Activated CD8-positive, alpha-beta memory T cell treated with anti-CD3 and anti-CD28 coated beads, Interleukin-2, amount 50 U/mL, for 4 hours (primary cell): ENCODE data around the gene CCNB2.
"Not testable (repeated sequence)": the region's sequence is repeated elsewhere in the genome, so short reads cannot be mapped to it uniquely, and the experiment has no call there.

Source experiments
- DNase-seq: peaks from one replicate; pipeline ENCODE4 v3.0.0-alpha.2; 2020

CCNB2 gene

GRCh38 chr15:59137566-59137965, 32.6 kb downstream of the CCNB2 start:
- no peak for DNase-seq

DNA sequence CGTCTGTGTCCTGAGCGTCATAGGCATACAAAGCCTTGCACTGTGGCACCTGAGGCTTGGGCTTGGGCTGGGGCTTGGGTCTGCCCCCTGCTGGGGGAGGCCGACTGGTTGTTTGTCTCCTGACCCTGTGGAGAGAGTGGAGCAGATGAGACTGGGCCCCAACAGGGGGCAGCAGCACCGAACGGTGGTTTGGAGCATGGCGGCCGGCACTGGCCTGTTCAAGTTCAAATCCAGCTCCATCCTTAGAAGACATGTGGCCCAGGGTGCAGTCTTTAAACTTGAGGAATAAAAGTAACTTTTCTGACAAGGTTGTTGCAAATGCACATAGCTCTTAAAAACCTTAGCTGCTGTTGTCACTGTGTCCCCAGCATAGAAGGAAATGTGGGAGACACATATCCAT, 33.3 kb downstream of the CCNB2 start:
- DNase-seq, result peak; percentile 51

- DNase-seq, result no peak
Observed at GRCh38 chr15:59140422-59141226, 35.7 kb downstream of the CCNB2 start.

DNA sequence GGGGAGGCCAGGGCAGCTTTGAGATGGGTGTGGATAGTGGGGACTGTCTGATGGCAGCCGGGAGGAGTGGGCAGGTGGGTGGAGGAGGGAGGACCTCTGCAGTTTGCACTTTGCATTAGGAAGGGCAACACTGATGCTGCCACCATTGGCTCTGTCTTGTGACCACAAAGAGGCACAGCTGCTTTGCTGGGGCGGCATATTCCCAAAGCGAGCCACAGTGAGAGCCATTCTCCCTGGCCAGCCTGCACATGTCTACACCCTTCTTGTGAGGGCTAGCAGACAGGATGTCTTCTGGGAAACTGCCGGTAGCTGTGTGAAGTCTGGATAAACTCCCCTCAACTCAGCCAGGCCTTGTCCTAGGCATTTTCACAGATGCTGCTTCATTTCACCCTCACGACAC, 38.3 kb downstream of the CCNB2 start:
- no peak for DNase-seq

DNA sequence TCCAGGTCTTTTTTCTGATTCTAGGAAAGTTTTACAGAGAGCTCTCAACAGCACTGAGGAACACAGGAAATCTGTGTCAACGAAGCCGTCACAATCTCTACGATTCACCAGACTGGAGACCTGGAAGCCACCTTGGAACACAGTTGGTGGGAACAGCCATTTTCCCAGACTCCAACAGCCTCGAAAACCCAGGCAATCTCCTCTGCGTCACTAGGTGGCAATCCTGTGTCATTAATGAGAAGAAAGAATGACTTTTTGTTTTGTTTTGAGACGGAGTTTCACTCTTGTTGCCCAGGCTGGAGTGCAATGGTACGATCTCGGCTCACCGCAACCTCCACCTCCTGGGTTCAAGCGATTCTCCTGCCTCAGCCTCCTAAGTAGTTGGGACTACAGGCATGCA, 39.6 kb downstream of the CCNB2 start:
- not testable (repeated sequence) for DNase-seq

- DNase-seq, result no peak
Observed at GRCh38 chr15:59147666-59148065, 42.7 kb downstream of the CCNB2 start.

GRCh38 chr15:59148153-59148833, 43.3 kb downstream of the CCNB2 start:
- DNase-seq, result no peak

- no peak for DNase-seq
Observed at GRCh38 chr15:59150185-59150584, 45.2 kb downstream of the CCNB2 start.

DNA sequence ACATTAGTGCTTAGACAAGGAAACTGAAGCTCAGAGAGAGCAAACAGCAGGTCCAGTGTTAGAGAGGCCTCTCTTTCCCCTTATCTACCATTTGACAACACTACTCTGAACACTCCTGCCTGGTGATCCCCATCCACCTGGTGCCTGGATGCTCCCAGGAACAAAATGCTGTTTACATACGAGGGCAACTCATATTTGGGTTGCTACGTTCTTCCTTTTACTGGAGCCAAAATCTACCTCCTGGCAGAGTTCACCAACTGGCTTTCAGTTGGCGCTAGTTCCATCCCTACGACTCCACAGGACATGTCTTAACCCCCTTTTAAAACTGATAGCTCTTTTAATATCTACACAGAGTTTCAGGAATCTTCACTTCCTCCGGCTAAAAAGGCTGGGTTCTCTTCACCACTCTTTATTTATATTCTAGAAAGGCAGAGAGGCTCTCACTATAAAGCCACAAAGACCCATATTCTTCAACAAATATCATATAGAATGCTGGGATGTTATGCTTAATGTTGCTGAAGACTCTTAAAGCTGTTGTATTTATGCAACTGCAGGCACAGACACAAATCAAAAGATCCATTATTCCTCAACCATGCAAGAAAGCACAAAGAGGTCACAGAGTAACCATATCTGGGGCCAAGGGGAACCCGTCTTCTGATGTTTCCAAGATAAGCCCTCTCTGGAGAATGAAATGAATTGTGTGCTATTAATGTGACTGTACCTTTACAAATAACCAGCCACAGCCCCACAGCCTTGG, 47.9 kb downstream of the CCNB2 start:
- DNase-seq, result no peak

DNA sequence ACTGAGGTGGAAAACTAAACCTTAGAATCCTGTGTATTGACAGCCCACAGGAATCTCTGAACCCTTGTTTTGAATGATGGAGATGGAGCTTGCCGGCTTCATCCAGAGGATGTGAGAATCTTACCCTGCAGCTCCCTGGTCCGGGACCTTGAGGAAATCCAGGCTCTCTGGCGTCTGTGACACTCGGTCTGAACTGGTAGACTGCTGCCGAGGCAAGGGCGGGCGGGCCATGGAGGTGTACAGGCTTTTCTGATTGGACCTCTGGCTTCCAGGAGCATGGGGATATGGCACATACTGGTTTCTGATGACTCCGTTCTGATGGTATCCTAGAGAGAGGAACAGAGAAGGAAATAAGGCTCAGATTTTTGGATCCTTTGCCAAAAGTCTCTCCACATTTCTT, 48.5 kb downstream of the CCNB2 start:
- no peak for DNase-seq

GRCh38 chr15:59154243-59154642, 49.3 kb downstream of the CCNB2 start:
- DNase-seq, result no peak

- no peak for DNase-seq
Observed at GRCh38 chr15:59155431-59155830, 50.5 kb downstream of the CCNB2 start.

- no peak for DNase-seq
Observed at GRCh38 chr15:59157396-59157795, 52.5 kb downstream of the CCNB2 start.

- DNase-seq, result no peak
Observed at GRCh38 chr15:59157840-59158700, 53.1 kb downstream of the CCNB2 start.

GRCh38 chr15:59158701-59159034, 53.7 kb downstream of the CCNB2 start:
- no peak for DNase-seq

- DNase-seq, result no peak
Observed at GRCh38 chr15:59159210-59159609, 54.3 kb downstream of the CCNB2 start.

DNA sequence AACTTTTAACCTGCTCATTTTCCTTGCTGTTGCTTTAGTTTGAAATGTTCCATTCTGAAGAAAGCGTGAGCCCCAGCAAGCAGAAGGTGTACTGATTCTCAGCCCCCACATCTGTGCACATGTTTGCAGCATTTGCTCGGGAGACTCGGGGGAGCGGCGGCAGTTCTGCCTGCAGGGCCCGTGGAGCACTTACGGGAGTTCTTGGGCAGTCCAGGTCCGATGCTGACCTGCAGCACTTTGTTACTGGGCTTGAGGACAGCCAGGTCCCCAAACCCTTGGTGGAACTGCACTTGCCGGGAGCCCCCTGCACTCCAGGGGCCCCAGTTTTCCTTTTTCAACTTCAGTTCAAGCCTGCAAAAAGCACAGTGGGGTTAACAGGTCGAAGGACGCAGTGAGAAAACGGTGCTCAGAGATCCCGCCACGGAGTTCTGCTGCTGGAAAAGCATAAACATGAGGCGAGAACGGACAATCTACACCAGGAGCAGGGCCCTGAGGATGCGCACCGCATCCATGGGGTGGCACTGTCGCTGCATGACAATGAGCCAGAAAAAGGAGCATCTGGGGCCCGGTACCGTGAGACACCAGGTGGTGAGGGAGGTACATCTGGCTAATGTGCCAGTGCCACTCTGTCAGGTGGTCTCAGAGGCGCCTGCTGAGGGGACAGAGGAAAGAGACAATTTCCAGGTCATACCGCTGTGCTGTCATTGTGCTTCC, 56.1 kb downstream of the CCNB2 start:
- DNase-seq, result no peak

DNA sequence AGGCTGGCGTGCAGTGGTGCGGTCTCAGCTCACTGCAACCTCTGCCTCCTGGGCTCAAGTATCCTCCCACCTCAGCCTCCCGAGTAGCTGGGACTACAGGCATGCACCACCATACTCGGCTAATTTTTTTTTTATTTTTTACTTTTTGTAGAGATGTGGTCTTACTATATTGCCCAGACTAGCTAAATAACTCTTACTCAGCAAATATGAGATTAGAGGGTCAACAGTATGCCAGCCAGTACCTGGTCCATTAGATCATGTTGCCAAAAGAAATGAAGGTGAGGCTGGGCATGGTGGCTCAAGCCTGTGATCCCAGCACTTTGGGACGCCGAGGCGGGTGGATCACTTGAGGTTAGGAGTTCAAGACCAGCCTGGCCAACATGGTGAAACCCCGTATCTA, 57.1 kb downstream of the CCNB2 start:
- DNase-seq, result not testable (repeated sequence)

- no peak for DNase-seq
Observed at GRCh38 chr15:59165726-59166125, 60.8 kb downstream of the CCNB2 start.

DNA sequence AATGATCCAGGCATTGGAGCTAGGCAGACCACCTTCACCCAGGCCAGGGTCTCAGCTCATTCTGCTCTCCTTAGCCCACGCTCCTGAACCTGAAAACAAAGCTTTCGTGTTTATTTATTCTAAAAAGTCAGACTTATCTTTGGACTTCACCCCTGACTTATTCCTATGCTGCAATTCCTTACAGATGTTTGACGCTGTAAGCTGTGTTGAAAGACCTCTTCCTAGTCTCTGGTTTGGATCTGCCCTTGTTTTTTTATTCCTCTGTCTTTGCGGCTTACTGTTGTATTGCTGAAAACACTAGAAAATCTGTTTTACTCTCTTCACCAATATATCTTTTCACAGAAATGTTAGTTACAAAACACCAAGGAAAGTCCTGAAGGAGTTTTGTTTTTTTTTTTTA, 61.2 kb downstream of the CCNB2 start:
- no peak for DNase-seq

- DNase-seq, result no peak
Observed at GRCh38 chr15:59166601-59167265, 61.8 kb downstream of the CCNB2 start.

- DNase-seq, result no peak
Observed at GRCh38 chr15:59168536-59168935, 63.6 kb downstream of the CCNB2 start.
